Activated B cell treated with CpG ODN at 0.5 μM for 24 hours (primary cell): ENCODE data around the gene ZNF486. TPM values are rescaled to one million over a fixed set of nuclear protein-coding genes. Genes with fewer than 3 reads are reported as not detected.
"Not testable (repeated sequence)": the region's sequence is repeated elsewhere in the genome, so short reads cannot be mapped to it uniquely, and the experiment has no call there.

Experiments used
- ATAC-seq: fragments of 200-7000 bp; cut with Tn5 transposase; one replicate; pipeline ENCODE4 v1.10.0; 2021; ENCODE audit warnings: low read depth, mild to moderate bottlenecking, moderate library complexity
- CTCF ChIA-PET: fragments of 350-600 bp; sonication (Branson Sonifier 250); formaldehyde crosslinking; loops from one replicate; lab custom pipeline; 2021; ENCODE audit warnings: antibody characterized with exemption; lab: Charles Lee
- POLR2A ChIA-PET: fragments of 350-600 bp; sonication (Branson Sonifier 250); formaldehyde crosslinking; loops from one replicate; lab custom pipeline; 2021; ENCODE audit warnings: antibody characterized with exemption; lab: Charles Lee
- DNase-seq: peaks from one replicate; pipeline ENCODE4 v3.0.0; 2022
- H3K27ac Mint-ChIP-seq: one replicate; pipeline ENCODE4 v1.8.0; 2020; ENCODE audit warnings: mixed read lengths
- H3K27me3 Mint-ChIP-seq: one replicate; pipeline ENCODE4 v1.8.0; 2021; ENCODE audit warnings: mixed read lengths
- H3K36me3 Mint-ChIP-seq: one replicate; pipeline ENCODE4 v1.8.0; 2021; ENCODE audit warnings: low read depth, mixed read lengths
- H3K4me1 Mint-ChIP-seq: one replicate; pipeline ENCODE4 v1.8.0; 2021; ENCODE audit warnings: mixed read lengths
- H3K4me3 Mint-ChIP-seq: one replicate; pipeline ENCODE4 v1.8.0; 2020; ENCODE audit warnings: mild to moderate bottlenecking, mixed read lengths
- H3K9me3 Mint-ChIP-seq: one replicate; pipeline ENCODE4 v1.8.0; 2020; ENCODE audit warnings: mixed read lengths
- intact Hi-C: fragments of 100-400 bp; cut with micrococcal nuclease; formaldehyde crosslinking; loops from one replicate; pipeline ENCODE4 v1.15.1; 2024
- total RNA-seq: library from RNA; stranded (reverse); gene quantifications from 2 replicates; pipeline ENCODE4 v1.2.3, GENCODE V29; 2022
- TF ChIP-seq, protein P1 (sequence below): fragments of 200-600 bp; IDR thresholded peaks from one replicate; pipeline ENCODE4 v1.8.0; 2022; ENCODE audit warnings: antibody characterized with exemption, mild to moderate bottlenecking

The ZNF486 gene
- total RNA-seq, 1 donor from 2014 or later = 16.2 TPM

DNA sequence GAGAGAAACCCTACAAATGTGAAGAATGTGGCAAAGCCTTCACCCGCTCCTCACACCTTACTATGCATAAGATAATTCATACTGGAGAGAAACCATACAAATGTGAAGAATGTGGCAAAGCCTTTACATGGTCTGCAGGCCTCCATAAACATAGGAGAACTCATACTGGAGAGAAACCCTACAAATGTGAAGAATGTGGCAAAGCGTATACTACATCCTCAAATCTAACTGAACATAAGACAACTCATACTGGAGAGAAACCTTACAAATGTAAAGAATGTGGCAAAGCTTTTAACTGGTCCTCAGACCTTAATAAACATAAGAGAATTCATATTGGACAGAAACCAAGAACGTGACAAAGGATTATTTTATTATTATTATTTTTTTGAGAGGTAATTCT is 30.7 kb downstream of the ZNF486 start:
- Mint-ChIP-seq H3K36me3 (peaks cover 59% of the 10 kb centered on the region), H3K9me3 (peaks cover 24% of the 10 kb centered on the region), H3K27ac (no peak overlapping the region), H3K4me3 (no peak overlapping the region), H3K27me3 (no peaks in the 10 kb centered on the region), H3K4me1 (no peaks in the 10 kb centered on the region)
- TF ChIP-seq, protein P1, sequence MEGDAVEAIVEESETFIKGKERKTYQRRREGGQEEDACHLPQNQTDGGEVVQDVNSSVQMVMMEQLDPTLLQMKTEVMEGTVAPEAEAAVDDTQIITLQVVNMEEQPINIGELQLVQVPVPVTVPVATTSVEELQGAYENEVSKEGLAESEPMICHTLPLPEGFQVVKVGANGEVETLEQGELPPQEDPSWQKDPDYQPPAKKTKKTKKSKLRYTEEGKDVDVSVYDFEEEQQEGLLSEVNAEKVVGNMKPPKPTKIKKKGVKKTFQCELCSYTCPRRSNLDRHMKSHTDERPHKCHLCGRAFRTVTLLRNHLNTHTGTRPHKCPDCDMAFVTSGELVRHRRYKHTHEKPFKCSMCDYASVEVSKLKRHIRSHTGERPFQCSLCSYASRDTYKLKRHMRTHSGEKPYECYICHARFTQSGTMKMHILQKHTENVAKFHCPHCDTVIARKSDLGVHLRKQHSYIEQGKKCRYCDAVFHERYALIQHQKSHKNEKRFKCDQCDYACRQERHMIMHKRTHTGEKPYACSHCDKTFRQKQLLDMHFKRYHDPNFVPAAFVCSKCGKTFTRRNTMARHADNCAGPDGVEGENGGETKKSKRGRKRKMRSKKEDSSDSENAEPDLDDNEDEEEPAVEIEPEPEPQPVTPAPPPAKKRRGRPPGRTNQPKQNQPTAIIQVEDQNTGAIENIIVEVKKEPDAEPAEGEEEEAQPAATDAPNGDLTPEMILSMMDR = no peak
- ATAC-seq (no peak), DNase-seq (no peak)
- CTCF ChIA-PET = no interaction called here
- intact Hi-C loops = no loop called here
- POLR2A ChIA-PET = no interaction called here

DNA sequence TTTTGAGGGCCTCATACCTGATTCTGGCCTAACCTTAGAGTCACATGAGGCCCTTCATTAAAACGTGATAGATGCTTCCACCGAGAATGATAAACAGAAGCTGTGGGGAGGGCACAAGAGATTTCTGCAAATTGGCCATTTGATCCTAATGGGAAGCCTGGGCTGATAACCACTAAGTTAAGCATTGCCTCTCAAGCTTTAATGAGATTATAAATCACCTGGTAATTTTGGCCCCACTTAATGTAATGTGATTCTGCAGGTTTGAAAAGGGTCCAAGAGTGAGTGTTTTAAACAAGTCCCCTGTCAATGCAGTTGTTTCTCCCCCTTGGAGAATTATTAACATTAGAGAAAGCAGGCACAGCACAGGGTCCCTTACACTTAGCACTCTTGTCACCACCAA is 42.0 kb downstream of the ZNF486 start:
- Mint-ChIP-seq H3K27me3 (no peaks in the 10 kb centered on the region), H3K36me3 (peaks cover 3% of the 10 kb centered on the region), H3K27ac (no peak overlapping the region), H3K4me3 (no peak overlapping the region), H3K9me3 (peaks cover 6% of the 10 kb centered on the region), H3K4me1 (no peaks in the 10 kb centered on the region)
- intact Hi-C loops = no loop called here
- ChIA-PET POLR2A (interaction anchor here (0.6 kb wide), 1 partner anchor 117 kb away, joined by 7 read pairs; no protein-coding TSS in a partner anchor), CTCF (no interaction called here)
- no peak for ATAC-seq
- TF ChIP-seq, protein P1 = no peak
- no peak for DNase-seq

DNA sequence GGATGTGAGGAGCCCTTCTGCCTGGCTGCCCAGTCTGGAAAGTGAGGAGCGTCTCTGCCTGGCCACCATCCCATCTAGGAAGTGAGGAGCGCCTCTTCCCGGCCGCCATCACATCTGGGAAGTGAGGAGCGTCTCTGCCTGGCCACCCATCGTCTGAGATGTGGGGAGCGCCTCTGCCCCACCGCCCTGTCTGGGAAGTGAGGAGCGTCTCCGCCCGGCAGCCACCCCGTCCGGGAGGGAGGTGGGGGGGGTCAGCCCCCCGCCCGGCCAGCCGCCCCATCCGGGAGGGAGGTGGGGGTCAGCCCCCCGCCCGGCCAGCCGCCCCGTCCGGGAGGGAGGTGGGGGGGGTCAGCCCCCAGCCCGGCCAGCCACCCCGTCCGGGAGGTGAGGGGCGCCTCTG is 47.4 kb downstream of the ZNF486 start:
- H3K4me3 Mint-ChIP-seq, H3K4me1 Mint-ChIP-seq, ATAC-seq, intact Hi-C loops, H3K9me3 Mint-ChIP-seq, H3K36me3 Mint-ChIP-seq, POLR2A ChIA-PET, H3K27me3 Mint-ChIP-seq, H3K27ac Mint-ChIP-seq, CTCF ChIA-PET, DNase-seq: not testable (repeated sequence)

DNA sequence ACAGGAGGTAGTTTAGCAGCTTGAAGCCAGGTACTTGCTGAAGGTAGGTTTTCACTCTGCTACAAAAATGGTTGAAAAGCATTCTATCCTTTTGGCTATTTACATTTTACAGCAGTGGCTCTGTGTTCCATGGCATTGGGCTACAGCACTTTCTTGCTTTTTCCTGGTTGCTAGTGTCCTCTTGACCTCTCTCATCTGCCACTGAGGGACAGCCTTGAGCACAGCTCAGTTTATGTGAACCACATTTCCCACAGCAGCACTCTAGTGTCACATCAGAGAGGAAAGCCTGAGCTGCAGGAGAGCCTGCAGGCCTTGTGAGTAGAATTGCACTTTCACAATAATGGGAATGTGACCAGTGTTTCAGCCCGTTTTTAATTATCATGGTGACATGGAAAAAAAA is 54.6 kb downstream of the ZNF486 start:
- ATAC-seq, H3K27ac Mint-ChIP-seq, POLR2A ChIA-PET, DNase-seq, H3K9me3 Mint-ChIP-seq, H3K36me3 Mint-ChIP-seq, H3K4me1 Mint-ChIP-seq, H3K27me3 Mint-ChIP-seq, H3K4me3 Mint-ChIP-seq, CTCF ChIA-PET, intact Hi-C loops: not testable (repeated sequence)

DNA sequence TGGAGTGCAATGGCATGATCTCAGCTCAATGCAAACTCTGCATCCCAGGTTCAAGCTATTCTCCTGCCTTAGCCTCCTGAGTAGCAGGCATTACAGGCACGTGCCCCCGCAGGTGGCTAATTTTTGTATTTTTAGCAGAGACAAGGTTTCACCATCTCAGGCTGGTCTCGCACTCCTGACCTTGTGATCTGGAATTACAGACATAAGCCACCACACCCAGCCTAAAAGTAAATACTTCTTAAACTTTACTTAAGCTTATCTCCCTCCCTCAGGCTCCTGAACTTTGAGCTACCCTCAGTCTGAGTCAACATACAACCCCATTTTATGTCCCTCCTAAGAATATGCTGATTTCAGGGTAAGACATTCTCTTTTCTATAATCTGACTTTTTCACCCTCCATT is 66.1 kb downstream of the ZNF486 start:
- no peak for DNase-seq
- H3K27ac Mint-ChIP-seq = no peak overlapping the region
- intact Hi-C loops = loop anchor here (10.0 kb wide), 1 partner anchor 192 kb away; no protein-coding TSS in a partner anchor
- CTCF ChIA-PET = no interaction called here
- TF ChIP-seq, protein P1 = no peak
- POLR2A ChIA-PET = interaction anchor here (0.6 kb wide), 1 partner anchor 10 kb away, joined by 3 read pairs; no protein-coding TSS in a partner anchor
- H3K4me3 Mint-ChIP-seq = no peak overlapping the region
- peaks cover 8% of the 10 kb centered on the region for H3K9me3 Mint-ChIP-seq
- ATAC-seq = no peak
- no peaks in the 10 kb centered on the region for H3K27me3 Mint-ChIP-seq
- H3K4me1 Mint-ChIP-seq = peaks cover 18% of the 10 kb centered on the region
- H3K36me3 Mint-ChIP-seq = peaks cover 18% of the 10 kb centered on the region

DNA sequence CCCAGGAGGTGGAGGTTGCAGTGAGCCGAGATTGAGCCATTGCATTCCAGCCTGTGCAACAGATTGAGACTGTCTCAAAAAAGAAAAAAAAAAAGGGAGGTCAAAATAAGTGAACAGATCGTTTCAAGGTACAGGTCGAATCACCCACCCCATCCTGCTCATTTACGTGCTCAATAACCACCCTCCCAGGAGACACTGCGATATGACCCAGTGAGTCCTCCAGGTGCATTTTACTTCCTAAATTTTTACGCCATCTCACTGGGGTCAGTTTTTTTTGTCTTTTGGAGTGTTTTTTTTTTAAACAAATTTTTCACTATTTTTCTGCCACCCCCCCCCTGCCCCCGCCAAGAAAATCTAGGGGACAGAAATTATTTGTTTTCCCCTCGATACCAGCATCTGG is 68.1 kb downstream of the ZNF486 start:
- POLR2A ChIA-PET = interaction anchor here (0.7 kb wide), 1 partner anchor 218 kb away, joined by 5 read pairs; no protein-coding TSS in a partner anchor
- TF ChIP-seq, protein P1 = no peak
- intact Hi-C loops = loop anchor here (5.0 to 10.0 kb wide), 6 partner anchors 37 to 1817 kb away; partner anchors contain the start of genes ZNF257, ZNF737 and ZNF90
- no peaks in the 10 kb centered on the region for H3K27me3 Mint-ChIP-seq
- ATAC-seq (no peak), DNase-seq (no peak)
- peaks cover 11% of the 10 kb centered on the region for H3K36me3 Mint-ChIP-seq
- peaks cover 3% of the 10 kb centered on the region for H3K9me3 Mint-ChIP-seq
- peak overlapping the region; percentile 38 for H3K4me3 Mint-ChIP-seq
- H3K4me1 Mint-ChIP-seq = peaks cover 23% of the 10 kb centered on the region
- H3K27ac Mint-ChIP-seq = no peak overlapping the region
- CTCF ChIA-PET = interaction anchor here (0.6 kb wide), 1 partner anchor 722 kb away, joined by 3 read pairs; no protein-coding TSS in a partner anchor
